Measurements from ENCODE around the gene IRF4.

Gene IRF4

GRCh38 chr6:392441-393390 is 1.2 kb downstream of the IRF4 start:
- no peak for TF ChIP-seq FOXA1 (IDR thresholded peaks at IDR 0.05)
- TF ChIP-seq ELF4 (IDR thresholded peaks at IDR 0.05): no peak
- no peak for DNase-seq (ENCODE audit: extremely low spot score)
- POLR2A ChIA-PET: no interaction called here
- CTCF ChIA-PET: no interaction called here

- ChIA-PET POLR2A (no interaction called here), CTCF (interaction anchor here (1.1 kb wide), 1 partner anchor 12 kb away, joined by 3 read pairs; no protein-coding TSS in a partner anchor)
- TF ChIP-seq ARNT (IDR thresholded peaks at IDR 0.05) (no peak), BHLHE40 (IDR thresholded peaks at IDR 0.05; ENCODE audit: borderline replicate concordance) (no peak), SUZ12 (IDR thresholded peaks at IDR 0.05) (no peak)
- no peak for DNase-seq (ENCODE audit: extremely low spot score)
Measured at GRCh38 chr6:393391-394221, 2.1 kb downstream of the IRF4 start.

GRCh38 chr6:394641-395289 is 3.2 kb downstream of the IRF4 start:
- DNase-seq (ENCODE audit: extremely low spot score): no peak
- CTCF ChIA-PET: interaction anchor here (0.6 to 0.9 kb wide), 2 partner anchors 14 to 1094 kb away, joined by 3 read pairs; no protein-coding TSS in a partner anchor
- POLR2A ChIA-PET: no interaction called here
- TF ChIP-seq BHLHE40 (IDR thresholded peaks at IDR 0.05; ENCODE audit: borderline replicate concordance) (no peak), FOXA1 (IDR thresholded peaks at IDR 0.05) (no peak), SP1 (IDR thresholded peaks at IDR 0.05) (no peak), ELF4 (IDR thresholded peaks at IDR 0.05) (no peak), FOXM1 (IDR thresholded peaks at IDR 0.05; ENCODE audit: borderline replicate concordance) (no peak), SUZ12 (IDR thresholded peaks at IDR 0.05) (no peak), NFRKB (IDR thresholded peaks at IDR 0.05) (no peak)

- DNase-seq (ENCODE audit: extremely low spot score): no peak
- TF ChIP-seq FOXM1 (IDR thresholded peaks at IDR 0.05; ENCODE audit: borderline replicate concordance) (no peak), TARDBP (IDR thresholded peaks at IDR 0.05) (no peak), NFRKB (IDR thresholded peaks at IDR 0.05) (no peak), ELF4 (IDR thresholded peaks at IDR 0.05) (no peak), ARNT (IDR thresholded peaks at IDR 0.05) (no peak), HDGF (IDR thresholded peaks at IDR 0.05; ENCODE audit: borderline replicate concordance) (no peak), FOXK2 (IDR thresholded peaks at IDR 0.05) (no peak), PKNOX1 (IDR thresholded peaks at IDR 0.05) (no peak), SUZ12 (IDR thresholded peaks at IDR 0.05) (no peak), CTBP1 (IDR thresholded peaks at IDR 0.05; ENCODE audit: borderline replicate concordance) (no peak), L3MBTL2 (conservative IDR thresholded peaks at IDR 0.05) (no peak), ZNF384 (IDR thresholded peaks at IDR 0.05) (no peak), FOXA1 (IDR thresholded peaks at IDR 0.05) (no peak), LEF1 (IDR thresholded peaks at IDR 0.05; ENCODE audit: borderline replicate concordance) (no peak), BHLHE40 (IDR thresholded peaks at IDR 0.05; ENCODE audit: borderline replicate concordance) (no peak), SP1 (IDR thresholded peaks at IDR 0.05) (no peak)
- ChIA-PET POLR2A (no interaction called here), CTCF (interaction anchor here (0.6 kb wide), 1 partner anchor 1093 kb away, joined by 3 read pairs; no protein-coding TSS in a partner anchor)
Measured at GRCh38 chr6:395432-396125, 4.0 kb downstream of the IRF4 start.

- no peak for TF ChIP-seq TARDBP (IDR thresholded peaks at IDR 0.05)
- TF ChIP-seq FOXK2 (IDR thresholded peaks at IDR 0.05): no peak
- no peak for TF ChIP-seq SP1 (IDR thresholded peaks at IDR 0.05)
- TF ChIP-seq HDGF (IDR thresholded peaks at IDR 0.05; ENCODE audit: borderline replicate concordance): no peak
- no peak for TF ChIP-seq ARNT (IDR thresholded peaks at IDR 0.05)
- TF ChIP-seq L3MBTL2 (conservative IDR thresholded peaks at IDR 0.05): no peak
- no peak for TF ChIP-seq PKNOX1 (IDR thresholded peaks at IDR 0.05)
- TF ChIP-seq CTBP1 (IDR thresholded peaks at IDR 0.05; ENCODE audit: borderline replicate concordance): no peak
- no peak for TF ChIP-seq FOXA1 (IDR thresholded peaks at IDR 0.05)
- no peak for TF ChIP-seq ELF4 (IDR thresholded peaks at IDR 0.05)
- TF ChIP-seq SUZ12 (IDR thresholded peaks at IDR 0.05): no peak
- TF ChIP-seq BHLHE40 (IDR thresholded peaks at IDR 0.05; ENCODE audit: borderline replicate concordance): no peak
- no peak for TF ChIP-seq ZNF384 (IDR thresholded peaks at IDR 0.05)
- no peak for TF ChIP-seq LEF1 (IDR thresholded peaks at IDR 0.05; ENCODE audit: borderline replicate concordance)
- TF ChIP-seq FOXM1 (IDR thresholded peaks at IDR 0.05; ENCODE audit: borderline replicate concordance): no peak
- POLR2A ChIA-PET: no interaction called here
- CTCF ChIA-PET: no interaction called here
- DNase-seq (ENCODE audit: extremely low spot score): no peak
Measured at GRCh38 chr6:396126-396520, 4.6 kb downstream of the IRF4 start.

GRCh38 chr6:397056-397455 is 5.5 kb downstream of the IRF4 start:
- ChIA-PET CTCF (no interaction called here), POLR2A (no interaction called here)
- no peak for TF ChIP-seq SP1 (IDR thresholded peaks at IDR 0.05)
- no peak for TF ChIP-seq ARNT (IDR thresholded peaks at IDR 0.05)
- no peak for TF ChIP-seq FOXK2 (IDR thresholded peaks at IDR 0.05)
- no peak for TF ChIP-seq ELF4 (IDR thresholded peaks at IDR 0.05)
- TF ChIP-seq FOXA1 (IDR thresholded peaks at IDR 0.05): no peak
- no peak for TF ChIP-seq PKNOX1 (IDR thresholded peaks at IDR 0.05)
- TF ChIP-seq SUZ12 (IDR thresholded peaks at IDR 0.05): no peak
- no peak for TF ChIP-seq TARDBP (IDR thresholded peaks at IDR 0.05)
- TF ChIP-seq CTBP1 (IDR thresholded peaks at IDR 0.05; ENCODE audit: borderline replicate concordance): no peak
- no peak for TF ChIP-seq BHLHE40 (IDR thresholded peaks at IDR 0.05; ENCODE audit: borderline replicate concordance)
- no peak for TF ChIP-seq ZNF384 (IDR thresholded peaks at IDR 0.05)
- no peak for TF ChIP-seq FOXM1 (IDR thresholded peaks at IDR 0.05; ENCODE audit: borderline replicate concordance)
- TF ChIP-seq LEF1 (IDR thresholded peaks at IDR 0.05; ENCODE audit: borderline replicate concordance): no peak
- TF ChIP-seq NFRKB (IDR thresholded peaks at IDR 0.05): no peak
- no peak for TF ChIP-seq HDGF (IDR thresholded peaks at IDR 0.05; ENCODE audit: borderline replicate concordance)
- TF ChIP-seq L3MBTL2 (conservative IDR thresholded peaks at IDR 0.05): no peak
- DNase-seq (ENCODE audit: extremely low spot score): no peak

Measured in HEK293T (cell line).